Esophagus squamous epithelium (tissue), 5 donors: Measurements from ENCODE around the gene KLF11. TPM values are rescaled to one million over a fixed set of nuclear protein-coding genes. Genes with fewer than 3 reads are reported as not detected.
A peak's percentile ranks its signal among the peaks of the same experiment; 100 is the strongest.

Source experiments
- DNase-seq: peaks from one replicate; lab custom pipeline; 2025; lab: John Stamatoyannopoulos, UW
- H3K27ac ChIP-seq, 4 donors: fragments of 200-600 bp; sonication (generic); one replicate each; pipeline ENCODE4 v1.5.1; 2016 to 2019; ENCODE audit warnings: mild to moderate bottlenecking in 1 of 4
- H3K27me3 ChIP-seq, 4 donors: fragments of 200-600 bp; sonication (generic); 1 replicate in 3 of 4; 2 replicates in 1 of 4; pipeline versions ENCODE4 v1.5.1 to v1.6.0; 2017 to 2021; ENCODE audit warnings: antibody characterized with exemption in 1 of 4
- H3K36me3 ChIP-seq, 3 donors: fragments of 200-600 bp; sonication (generic); one replicate each; pipeline ENCODE4 v1.5.1; 2016 to 2019
- H3K4me1 ChIP-seq, 3 donors: fragments of 200-600 bp; sonication (generic); one replicate each; pipeline ENCODE4 v1.5.1; 2017 to 2019
- H3K4me3 ChIP-seq, 4 donors: fragments of 200-600 bp; sonication (generic); 1 replicate in 3 of 4; 2 replicates in 1 of 4; pipeline ENCODE4 v1.5.1; 2016 to 2019; ENCODE audit warnings: mild to moderate bottlenecking in 2 of 4, moderate library complexity in 1 of 4
- H3K9me3 ChIP-seq, 3 donors: fragments of 200-600 bp; sonication (generic); one replicate each; pipeline ENCODE4 v1.5.1; 2016 to 2019
- CTCF ChIP-seq, 6 experiments: fragments of 450-650 bp in 4 of 6; fragments of 200-600 bp in 2 of 6; sonication (generic) in 2 of 6; IDR thresholded peaks; one replicate each; pipeline ENCODE4 v1.5.1; 2016 to 2019; ENCODE audit warnings: antibody characterized with exemption in 6 of 6, mild to moderate bottlenecking in 4 of 6, moderate library complexity in 4 of 6
- POLR2A ChIP-seq, 4 donors: fragments of 450-650 bp; IDR thresholded peaks; one replicate each; pipeline ENCODE4 v1.6.1; 2017; ENCODE audit warnings: antibody characterized with exemption in 4 of 4, mild to moderate bottlenecking in 4 of 4, moderate library complexity in 3 of 4
- WGBS, 2 donors: methylation state at CpG; one replicate each; pipeline ENCODE4 v1.1.5; 2018; 5-methylcytosine and 5-hydroxymethylcytosine counted together
- intact Hi-C: fragments of 100-400 bp; cut with DNase I; formaldehyde crosslinking; loops from one replicate; pipeline ENCODE4 v1.15.0; 2022
- total RNA-seq, 4 donors: library from RNA; depleted of rRNA; stranded (reverse); fragments of >200 nt; gene quantifications; one replicate each; pipeline ENCODE4 v1.1.0, GENCODE V29; 2016
- donor health status: DM: yes; HTN: yes; CAD: no.

Gene KLF11
- total RNA-seq, 4 donors from 2014 or later, result 2.2 to 13.2 (median 8.2) TPM

GRCh38 chr2:10036095-10036884 is 7.1 kb upstream of the KLF11 start:
- intact Hi-C loops, result no loop called here
- Histone ChIP-seq H3K27ac (peak overlapping the region; percentile 2 to 85 (median 64)), H3K9me3 (no peaks in the 10 kb centered on the region), H3K4me3 (no peak overlapping the region), H3K36me3 (no peaks in the 10 kb centered on the region), H3K4me1 (peaks cover 18 to 55% (median 47%) of the 10 kb centered on the region in 3 donors), H3K27me3 (no peaks in the 10 kb centered on the region)
- no peak for DNase-seq
- TF ChIP-seq CTCF (IDR thresholded peaks at IDR 0.05) (peak in 5 of 6 experiments; percentile 32 to 64 (median 44)), POLR2A (IDR thresholded peaks at IDR 0.05) (no peak)
- 30 to 45% methylated on average over 6 to 13 of the region's 14 CpGs for WGBS, 2 donors

- 85 to 89% methylated on average over 7 to 8 of the region's 10 CpGs for WGBS, 2 donors
- peaks cover 25 to 72% (median 59%) of the 10 kb centered on the region in 3 donors for H3K4me1 ChIP-seq
These were observed 5.2 kb upstream of the KLF11 start for GRCh38 chr2:10038123-10038522.

GRCh38 chr2:10038716-10039115 is 4.6 kb upstream of the KLF11 start:
- H3K4me1 ChIP-seq, result peaks cover 25 to 72% (median 59%) of the 10 kb centered on the region in 3 donors
- intact Hi-C loops, result no loop called here
- H3K9me3 ChIP-seq, result no peaks in the 10 kb centered on the region
- no peak for DNase-seq
- H3K27ac ChIP-seq, result peak overlapping the region in 2 of 4 donors; percentile 23 to 31
- no peaks in the 10 kb centered on the region for H3K36me3 ChIP-seq
- no peaks in the 10 kb centered on the region for H3K27me3 ChIP-seq
- H3K4me3 ChIP-seq, result no peak overlapping the region
- TF ChIP-seq POLR2A (IDR thresholded peaks at IDR 0.05) (no peak), CTCF (IDR thresholded peaks at IDR 0.05) (no peak)

More at GRCh38 chr2:10038123-10038522, 5.2 kb upstream of the KLF11 start:
- Histone ChIP-seq H3K36me3 (no peaks in the 10 kb centered on the region), H3K27ac (peak overlapping the region in 2 of 4 donors; percentile 23 to 57), H3K27me3 (no peaks in the 10 kb centered on the region), H3K9me3 (no peaks in the 10 kb centered on the region), H3K4me3 (no peak overlapping the region)
- no peak for TF ChIP-seq CTCF (IDR thresholded peaks at IDR 0.05)
- no peak for TF ChIP-seq POLR2A (IDR thresholded peaks at IDR 0.05)
- intact Hi-C loops, result no loop called here
- DNase-seq, result no peak

GRCh38 chr2:10039658-10040410 is 3.5 kb upstream of the KLF11 start:
- TF ChIP-seq POLR2A (IDR thresholded peaks at IDR 0.05) (no peak), CTCF (IDR thresholded peaks at IDR 0.05) (peak in 2 of 6 experiments; percentile 4 to 12)
- no peak overlapping the region for H3K4me3 ChIP-seq
- no peaks in the 10 kb centered on the region for H3K9me3 ChIP-seq
- intact Hi-C loops, result no loop called here
- peaks cover 27 to 82% (median 62%) of the 10 kb centered on the region in 3 donors for H3K4me1 ChIP-seq
- peak overlapping the region; percentile 2 to 36 (median 16) for H3K27ac ChIP-seq
- H3K36me3 ChIP-seq, result no peaks in the 10 kb centered on the region
- WGBS, 2 donors, result 37 to 46% methylated on average over 9 to 10 of the region's 16 CpGs
- DNase-seq, result no peak
- H3K27me3 ChIP-seq, result no peaks in the 10 kb centered on the region

GRCh38 chr2:10041711-10042110 is 1.6 kb upstream of the KLF11 start:
- H3K27ac ChIP-seq, result peak overlapping the region; percentile 84 to 100 (median 97)
- TF ChIP-seq POLR2A (IDR thresholded peaks at IDR 0.05) (no peak), CTCF (IDR thresholded peaks at IDR 0.05) (no peak)
- peaks cover 18 to 82% (median 62%) of the 10 kb centered on the region in 3 donors for H3K4me1 ChIP-seq
- peaks cover 0 to 8% (median 0%) of the 10 kb centered on the region in 3 donors for H3K36me3 ChIP-seq
- WGBS, 2 donors, result 90 to 92% methylated on average over 14 of the region's 14 CpGs
- no peaks in the 10 kb centered on the region for H3K9me3 ChIP-seq
- H3K27me3 ChIP-seq, result no peaks in the 10 kb centered on the region
- intact Hi-C loops, result no loop called here
- DNase-seq, result no peak
- peak overlapping the region in 2 of 4 donors; percentile 33 to 94 for H3K4me3 ChIP-seq
